ENCODE measurements around the gene BHLHE41.

BHLHE41 gene

DNA sequence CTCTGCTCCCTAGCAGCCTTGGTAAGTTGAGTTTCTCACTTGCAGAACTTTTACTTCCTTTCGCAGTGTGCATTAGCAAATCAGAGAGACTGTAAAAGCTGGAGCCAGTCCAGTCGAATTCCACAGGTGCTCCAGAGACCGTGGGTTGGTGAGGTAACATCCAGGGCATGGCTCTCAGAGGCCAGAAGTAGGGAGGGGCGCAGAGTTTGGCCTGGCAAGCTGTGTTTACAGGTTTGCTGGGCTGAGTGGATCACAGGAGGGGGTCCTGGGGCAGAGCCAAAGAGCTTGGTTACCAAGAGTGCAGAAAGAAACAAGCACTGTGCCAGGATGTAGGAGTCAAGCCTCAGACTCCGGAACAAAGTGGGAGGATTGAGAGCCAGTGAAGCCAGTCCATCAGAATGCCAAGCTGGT lies 10.2 kb upstream of the BHLHE41 start:
- no peak for DNase-seq (ENCODE audit: extremely low read depth in 1 of 2, low read depth in 1 of 2)

DNA sequence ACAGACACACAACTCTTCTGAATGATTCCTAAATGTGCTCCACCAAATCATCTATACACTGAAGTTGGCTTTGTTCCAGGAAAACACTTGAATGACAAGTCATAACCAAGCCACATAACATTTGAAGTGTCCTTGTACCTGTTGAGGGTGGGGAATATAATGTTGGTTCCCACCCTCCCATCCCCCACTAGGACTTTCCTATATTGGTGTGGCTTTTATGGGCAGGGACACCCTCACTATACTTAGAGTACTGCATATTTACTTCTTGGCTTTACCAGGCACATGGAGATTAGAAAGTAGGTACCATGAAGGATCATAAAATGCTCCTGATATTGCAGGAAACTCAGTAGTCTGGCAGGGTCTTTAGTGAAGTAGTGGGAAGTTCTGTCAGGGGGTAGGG lies 9.7 kb upstream of the BHLHE41 start:
- no peak for DNase-seq (ENCODE audit: extremely low read depth in 1 of 2, low read depth in 1 of 2)

DNA sequence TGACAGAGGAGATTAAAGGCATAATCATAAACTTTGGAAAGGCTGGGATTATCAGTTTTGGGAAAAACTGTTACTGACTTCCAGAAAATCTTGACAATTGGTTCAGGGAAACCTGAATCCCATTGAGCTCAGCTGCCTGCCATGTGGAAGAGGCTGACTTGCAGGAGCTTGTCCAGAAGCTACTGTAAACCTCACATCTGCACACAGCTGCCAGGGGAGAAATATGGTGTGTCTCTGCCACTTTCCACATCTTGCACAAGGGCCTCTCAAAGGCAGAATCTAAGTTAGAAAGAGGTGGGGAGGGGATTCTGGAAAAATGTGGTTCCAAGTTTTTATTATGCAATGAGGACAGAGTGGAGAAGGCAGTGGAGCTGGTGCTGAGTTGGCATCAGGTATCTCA lies 8.7 kb upstream of the BHLHE41 start:
- DNase-seq (ENCODE audit: extremely low read depth in 1 of 2, low read depth in 1 of 2) = no peak

DNA sequence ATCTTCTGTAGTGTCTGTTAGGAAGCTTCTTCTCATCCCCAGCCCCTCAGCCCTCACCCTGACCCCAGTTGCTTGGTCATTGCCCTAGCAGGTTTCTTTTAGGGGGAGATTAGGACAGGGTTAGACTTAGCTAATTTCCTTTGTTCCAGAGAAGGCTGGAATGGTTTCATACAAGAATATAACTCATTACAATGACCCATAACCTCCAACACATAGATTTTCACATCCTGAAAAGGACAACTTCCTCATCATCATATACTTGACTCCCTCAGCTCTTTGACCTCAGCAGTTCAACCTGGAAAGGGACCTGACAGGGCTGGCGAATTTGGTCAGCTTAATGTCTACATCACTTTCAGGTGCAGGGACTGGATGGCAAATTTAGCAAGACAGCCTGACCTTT lies 8.0 kb upstream of the BHLHE41 start:
- no peak for DNase-seq (ENCODE audit: extremely low read depth in 1 of 2, low read depth in 1 of 2)

DNA sequence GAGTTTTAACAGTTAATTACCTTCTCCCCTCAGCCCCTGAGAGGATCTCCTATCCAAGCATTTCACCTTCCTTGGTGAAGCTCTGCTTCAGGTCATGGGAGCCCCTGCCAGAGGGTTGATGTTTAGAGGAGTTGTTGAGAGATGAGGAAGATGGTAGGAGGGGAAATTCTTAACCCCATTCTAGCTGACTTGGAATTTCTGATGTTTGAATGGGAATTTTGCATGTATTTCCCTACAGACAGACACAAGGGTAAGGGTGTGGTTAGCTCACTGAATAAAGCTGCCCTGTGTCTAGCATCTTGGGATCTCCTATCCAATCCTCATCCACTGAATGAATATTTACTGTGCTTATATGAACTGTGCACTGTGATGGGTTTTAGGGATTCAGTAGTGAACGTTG lies 7.1 kb upstream of the BHLHE41 start:
- DNase-seq (ENCODE audit: extremely low read depth in 1 of 2, low read depth in 1 of 2) = no peak

DNA sequence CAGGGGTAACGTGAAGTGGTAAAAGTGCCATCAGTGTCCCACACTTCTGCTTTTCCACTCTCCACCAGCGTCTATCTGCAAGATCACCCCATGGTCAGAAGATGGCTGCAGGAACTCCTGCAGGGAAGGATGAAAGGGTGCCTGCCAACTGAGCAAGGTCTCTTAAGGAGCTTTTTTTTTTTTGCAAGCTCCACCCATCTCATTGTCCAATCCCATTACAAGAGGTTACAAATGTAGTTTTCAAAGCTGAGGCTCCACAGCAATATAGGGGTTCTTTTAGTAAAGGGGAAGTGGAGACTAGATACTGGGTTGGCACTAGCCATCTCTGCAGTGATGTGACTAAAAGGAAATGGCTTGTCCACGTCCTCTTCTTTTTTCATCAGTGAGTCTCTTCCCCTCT lies 5.9 kb upstream of the BHLHE41 start:
- no peak for DNase-seq (ENCODE audit: extremely low read depth in 1 of 2, low read depth in 1 of 2)

DNA sequence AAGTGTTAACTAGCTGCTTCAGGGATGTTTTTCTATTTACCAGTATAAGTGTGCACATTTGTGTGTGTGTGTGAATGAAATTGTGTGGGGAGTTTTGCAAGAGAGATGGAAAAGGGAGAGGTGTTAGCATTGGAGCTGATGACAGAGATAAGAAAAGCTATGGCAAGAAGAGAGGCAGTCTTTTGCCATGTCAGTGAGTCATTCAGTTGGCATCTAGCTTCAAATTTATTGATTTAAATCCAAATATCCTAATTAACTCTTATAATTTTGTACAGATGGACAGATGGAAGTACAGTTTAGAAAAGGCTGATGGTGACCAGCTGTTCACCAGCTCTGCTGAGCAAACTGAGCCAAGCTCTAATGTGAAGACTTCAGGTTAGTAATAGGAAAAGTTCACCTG lies 3.3 kb upstream of the BHLHE41 start:
- no peak for DNase-seq (ENCODE audit: extremely low read depth in 1 of 2, low read depth in 1 of 2)

DNA sequence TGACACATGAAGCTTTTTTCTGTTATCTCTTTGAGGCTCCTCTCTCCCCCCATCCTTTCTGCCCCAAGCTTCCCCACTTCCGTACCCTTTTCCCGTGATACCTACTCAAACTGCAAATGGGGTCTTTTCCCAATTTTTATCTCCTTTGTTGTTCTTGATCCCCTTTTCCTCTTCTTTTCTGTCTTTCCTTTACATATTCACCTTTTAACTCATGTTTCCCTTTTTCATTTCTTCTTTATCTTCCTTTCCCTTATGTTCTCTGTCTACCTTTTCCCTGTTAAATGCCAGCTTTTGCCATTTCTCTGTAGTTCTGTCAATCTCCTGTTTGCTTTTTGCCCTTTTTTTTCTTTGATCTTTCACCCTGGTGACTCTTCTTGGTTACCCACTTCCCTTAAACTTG lies 2.6 kb upstream of the BHLHE41 start:
- no peak for DNase-seq (ENCODE audit: extremely low read depth in 1 of 2, low read depth in 1 of 2)

DNA sequence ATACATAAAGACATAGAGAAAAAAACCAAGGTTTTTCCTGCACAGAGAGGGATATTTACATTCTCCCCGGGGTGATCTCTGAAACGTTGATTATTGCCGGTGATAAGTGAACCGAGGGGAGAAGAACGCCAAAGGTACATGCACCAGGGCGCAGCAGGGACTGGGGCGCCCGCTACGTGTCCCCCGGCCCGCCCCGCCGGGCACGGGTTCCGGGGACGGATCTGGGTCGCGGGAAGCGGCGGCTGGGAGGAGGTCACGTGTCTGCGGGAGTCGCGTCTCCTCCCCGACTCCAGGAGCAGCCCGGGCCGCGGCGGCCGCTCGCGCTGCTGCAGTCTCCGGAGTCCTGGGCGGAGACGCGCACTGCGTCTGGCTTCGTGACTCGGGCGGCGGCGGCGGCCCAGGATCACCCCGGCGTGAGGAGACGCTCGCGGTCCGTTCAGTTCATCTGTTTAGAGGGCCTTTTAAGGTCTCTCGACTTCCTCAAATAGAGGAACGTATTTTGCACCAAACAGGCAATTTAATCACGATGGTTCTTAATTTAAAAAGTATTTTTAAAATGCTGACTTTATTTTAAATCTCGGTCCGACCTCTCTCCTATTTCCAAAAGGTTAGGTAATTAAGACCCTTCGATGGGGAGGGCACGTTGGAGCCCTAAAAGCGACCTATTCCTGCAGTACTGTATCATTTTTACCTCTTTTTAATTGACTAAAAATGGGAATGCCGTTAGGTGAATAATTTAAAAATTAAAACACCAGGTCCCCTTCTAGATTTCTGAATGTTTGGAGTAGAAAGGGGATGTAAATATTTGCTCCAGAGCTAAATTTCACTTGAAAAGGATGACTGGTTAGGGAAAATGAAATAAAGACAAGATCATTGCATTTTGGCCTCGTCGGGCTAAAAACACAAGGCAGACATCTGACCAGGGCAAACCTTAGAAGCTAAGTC lies 1.8 kb upstream of the BHLHE41 start:
- DNase-seq (ENCODE audit: extremely low read depth in 1 of 2, low read depth in 1 of 2) = no peak

DNA sequence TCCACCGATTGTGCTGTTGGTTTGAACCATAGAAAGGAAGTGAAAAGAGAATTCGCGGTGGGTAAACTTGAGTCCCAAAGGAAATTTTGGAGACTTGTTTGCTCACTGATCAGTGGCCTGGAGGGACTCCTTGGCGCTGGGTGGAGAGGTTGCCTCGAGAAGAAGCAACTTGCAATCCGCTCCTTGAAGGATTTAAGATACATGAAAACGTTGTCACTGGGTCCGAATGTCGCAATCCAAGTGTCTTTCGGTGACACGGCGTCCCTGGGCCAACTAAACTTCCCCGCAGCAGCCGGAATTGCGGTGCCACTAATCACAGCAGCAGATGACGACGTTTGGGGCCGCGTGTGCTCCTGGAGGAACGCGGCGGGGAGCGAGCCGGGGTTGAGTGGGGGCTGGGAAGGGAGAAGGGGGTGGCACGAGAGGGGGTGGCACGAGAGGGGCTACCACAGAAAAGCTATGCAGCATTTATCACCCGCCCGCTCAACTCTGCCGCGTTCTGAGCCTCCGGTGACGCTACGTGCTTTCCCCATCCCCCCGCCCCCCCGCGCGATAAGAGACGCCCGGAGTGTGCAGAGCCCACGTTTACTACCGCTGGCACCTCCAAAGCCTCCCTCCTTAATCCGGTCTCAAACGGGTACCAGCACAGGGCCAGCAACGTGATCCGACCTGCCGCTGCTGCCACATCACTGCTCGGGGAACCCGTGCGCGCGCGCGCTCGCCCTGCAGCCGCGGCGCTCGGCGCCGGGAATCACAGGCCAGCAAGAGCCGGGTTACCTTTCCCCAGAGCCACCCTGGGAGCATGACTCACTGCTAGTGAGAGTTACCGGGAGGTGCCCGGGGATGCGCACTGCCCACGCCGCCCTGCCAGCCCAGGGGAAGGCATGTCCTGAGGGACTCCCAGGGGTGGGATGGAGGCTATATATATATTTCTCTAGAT lies 833 bp upstream of the BHLHE41 start:
- no peak for DNase-seq (ENCODE audit: extremely low read depth in 1 of 2, low read depth in 1 of 2)

DNA sequence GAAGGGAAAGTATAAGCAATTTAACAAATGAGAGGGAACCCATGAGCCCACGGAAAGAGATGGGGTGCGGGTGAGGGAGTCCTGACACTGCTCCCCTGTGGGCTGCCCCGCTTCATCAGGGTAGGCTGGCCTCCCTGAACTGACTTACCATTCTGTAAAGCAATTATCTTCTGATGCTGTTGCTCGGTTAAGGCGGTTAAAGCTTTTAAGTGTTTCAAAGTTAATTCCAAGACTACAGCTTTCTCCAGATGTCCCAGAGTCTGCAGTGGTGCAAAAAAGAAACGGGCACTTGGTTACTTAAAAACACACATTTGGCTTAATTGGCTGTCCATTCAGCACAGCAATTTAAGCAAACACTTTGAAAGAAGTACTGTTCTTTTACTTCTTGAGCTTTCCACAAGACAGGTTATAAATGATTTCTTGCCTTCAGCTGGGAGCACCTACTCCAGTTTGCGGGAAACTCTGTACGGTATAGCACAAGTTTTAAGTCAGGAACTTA lies 1.3 kb downstream of the BHLHE41 start:
- DNase-seq (ENCODE audit: extremely low read depth in 1 of 2, low read depth in 1 of 2) = no peak

DNA sequence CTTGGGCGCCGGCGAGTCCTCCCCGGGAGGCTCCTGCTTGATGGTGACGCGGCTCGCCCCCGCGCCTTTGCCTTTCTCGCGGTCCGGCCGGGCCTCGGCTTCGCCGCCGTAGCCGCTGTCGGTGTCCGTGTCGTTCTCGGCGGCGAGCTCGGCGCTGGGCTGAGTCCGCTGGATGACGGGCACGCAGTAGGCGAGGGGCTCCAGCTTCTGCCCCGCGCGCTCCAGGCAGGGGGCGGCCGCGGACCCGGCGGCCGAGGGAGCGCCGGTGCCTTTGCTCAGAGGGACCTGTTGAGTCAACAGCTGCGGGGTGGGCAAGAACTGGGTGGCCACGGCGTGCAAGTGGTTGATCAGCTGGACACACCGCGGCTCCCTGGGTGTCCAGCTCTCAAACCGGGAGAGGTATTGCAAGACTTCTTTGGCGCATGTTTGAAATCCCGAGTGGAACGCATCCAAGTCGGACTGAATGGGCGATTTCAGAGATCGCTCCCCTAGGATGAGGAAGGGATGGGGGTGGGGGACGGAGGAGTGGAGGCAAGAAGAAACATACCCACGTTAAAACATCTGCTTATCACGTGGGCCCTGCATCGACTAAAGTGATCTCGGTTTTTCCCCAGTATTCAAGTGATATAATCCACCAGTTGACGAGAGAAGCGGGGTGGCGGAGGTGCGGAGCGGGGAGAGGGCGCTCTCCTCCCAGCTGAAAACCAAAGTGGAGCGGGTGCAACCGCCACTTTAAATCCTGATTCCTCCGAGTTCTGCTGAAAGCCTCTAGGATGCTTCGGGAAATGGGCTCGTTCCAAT lies 2.0 kb downstream of the BHLHE41 start:
- DNase-seq (ENCODE audit: extremely low read depth in 1 of 2, low read depth in 1 of 2) = no peak

DNA sequence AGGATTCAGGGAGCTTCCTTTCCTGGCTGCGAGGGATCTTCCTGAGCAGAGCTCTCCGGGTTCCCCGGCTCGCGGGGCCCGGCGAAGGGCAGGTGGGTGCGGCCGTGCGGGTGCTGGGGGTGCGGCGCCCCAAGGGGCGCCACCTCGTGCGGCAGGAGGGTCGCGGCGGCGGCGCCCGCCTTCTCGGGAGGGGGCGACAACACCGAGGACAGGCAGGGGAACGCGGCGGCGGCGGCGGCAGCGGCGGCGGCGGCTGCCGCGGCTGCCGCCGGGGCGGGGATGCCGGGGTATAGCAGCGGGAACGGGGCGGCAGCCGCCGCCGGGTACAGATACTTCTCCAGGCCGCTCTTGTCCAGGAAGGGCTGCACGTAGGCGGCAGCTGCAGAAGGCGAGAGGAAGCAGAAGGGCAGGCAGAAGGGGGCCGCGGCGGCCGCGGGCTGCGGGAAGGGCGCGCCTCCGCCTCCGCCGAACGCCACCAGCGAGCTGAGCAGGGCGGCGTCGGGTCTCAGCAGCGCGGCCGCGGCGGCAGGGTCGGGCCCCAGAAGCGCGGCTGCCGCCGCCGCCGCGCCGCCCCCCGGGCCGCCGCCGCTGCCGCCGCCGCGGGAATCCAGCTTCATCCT lies 2.7 kb downstream of the BHLHE41 start:
- DNase-seq (ENCODE audit: extremely low read depth in 1 of 2, low read depth in 1 of 2) = no peak

DNA sequence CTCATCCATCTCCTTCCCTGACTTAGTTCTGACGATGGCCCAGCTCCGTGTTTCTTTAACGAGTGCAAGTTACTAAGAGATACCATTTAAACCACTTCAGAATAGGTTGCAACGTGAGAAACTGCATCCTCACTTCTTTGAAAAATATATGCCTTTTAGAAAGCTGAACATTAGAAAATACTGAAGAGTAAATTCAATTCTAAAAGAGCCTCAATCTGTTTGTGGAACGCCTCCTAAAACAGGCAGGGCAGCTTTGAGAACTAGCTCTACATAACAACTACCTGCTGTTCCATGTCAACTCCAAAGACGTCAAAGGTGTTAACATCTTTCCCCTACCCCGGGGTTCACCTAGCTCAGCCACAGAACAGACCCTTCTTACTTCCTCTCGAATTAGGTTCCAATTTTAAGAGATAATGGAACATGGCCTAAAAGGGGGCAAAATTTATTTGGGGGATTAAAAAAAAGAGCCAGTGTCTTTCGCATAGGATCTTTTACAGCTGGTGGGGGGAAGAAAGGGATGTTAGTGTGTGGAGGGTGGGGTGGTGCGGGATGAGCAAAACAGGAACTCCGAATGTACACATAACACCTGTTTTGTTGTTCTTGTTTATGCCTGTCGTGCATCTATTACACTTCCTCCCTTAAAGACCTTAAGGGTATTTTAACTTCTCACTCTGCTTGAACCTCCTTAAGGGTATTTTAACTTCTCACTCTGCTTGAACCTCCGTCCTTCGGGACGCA lies 3.3 kb downstream of the BHLHE41 start:
- DNase-seq (ENCODE audit: extremely low read depth in 1 of 2, low read depth in 1 of 2) = no peak

DNA sequence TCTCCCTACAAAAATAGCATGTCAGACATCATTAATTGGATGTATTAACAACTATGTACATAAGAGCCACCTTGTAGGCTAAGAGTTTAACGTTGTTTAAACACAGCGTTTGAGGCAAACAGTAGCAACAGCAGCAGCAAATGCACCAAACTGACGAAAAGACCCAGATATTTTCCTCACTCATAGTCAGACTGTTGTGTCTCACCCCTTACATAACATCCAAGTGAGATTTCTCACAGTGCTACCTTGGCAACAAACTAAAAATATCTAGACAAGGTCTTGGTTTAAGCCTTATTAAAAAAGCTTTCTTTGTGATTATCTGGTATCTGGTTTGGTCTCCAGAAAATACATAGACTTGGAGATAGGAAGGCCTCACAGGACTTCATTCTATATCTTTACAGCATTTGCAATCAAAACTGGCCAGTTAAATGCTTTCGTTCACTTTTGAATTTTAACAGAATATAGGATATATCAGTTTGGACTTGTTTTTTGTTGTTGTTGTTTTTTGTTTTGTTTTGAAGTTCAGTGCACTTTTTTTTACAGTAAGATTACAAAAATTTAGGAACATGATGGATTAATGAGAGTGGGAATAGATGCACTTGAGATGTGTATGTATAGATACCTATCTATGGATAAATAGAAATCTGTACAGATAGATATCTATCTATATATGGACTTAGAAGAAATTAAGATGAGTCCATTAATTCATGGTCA lies 4.1 kb downstream of the BHLHE41 start:
- DNase-seq (ENCODE audit: extremely low read depth in 1 of 2, low read depth in 1 of 2) = no peak

DNA sequence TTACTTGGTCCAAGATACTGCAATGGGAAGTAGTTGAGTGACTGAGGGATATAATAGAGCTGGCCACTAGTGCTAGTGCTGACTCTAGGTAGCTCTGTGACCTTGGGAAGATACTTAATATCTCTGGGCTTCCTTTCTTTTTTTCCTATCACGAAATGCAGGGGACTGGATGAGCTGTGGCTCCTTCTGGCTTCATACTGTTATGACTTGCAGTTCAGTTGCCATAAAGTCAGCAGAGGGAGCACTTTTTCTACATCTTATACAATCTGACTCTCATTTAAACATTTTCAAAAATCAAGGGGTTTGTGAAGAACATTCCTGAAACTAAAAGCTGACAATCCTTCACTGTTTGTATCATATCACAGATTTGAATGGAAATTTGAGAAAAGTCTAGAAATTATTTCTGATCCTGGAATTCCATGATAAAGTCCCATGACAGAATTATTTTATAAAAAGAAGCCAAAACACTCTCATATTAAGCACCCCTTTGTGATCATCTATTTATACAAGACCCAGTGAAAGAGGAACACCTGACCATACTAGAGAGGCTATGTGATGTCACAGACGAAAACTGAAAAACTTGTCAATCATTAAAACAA lies 5.3 kb downstream of the BHLHE41 start:
- DNase-seq (ENCODE audit: extremely low read depth in 1 of 2, low read depth in 1 of 2) = no peak

DNA sequence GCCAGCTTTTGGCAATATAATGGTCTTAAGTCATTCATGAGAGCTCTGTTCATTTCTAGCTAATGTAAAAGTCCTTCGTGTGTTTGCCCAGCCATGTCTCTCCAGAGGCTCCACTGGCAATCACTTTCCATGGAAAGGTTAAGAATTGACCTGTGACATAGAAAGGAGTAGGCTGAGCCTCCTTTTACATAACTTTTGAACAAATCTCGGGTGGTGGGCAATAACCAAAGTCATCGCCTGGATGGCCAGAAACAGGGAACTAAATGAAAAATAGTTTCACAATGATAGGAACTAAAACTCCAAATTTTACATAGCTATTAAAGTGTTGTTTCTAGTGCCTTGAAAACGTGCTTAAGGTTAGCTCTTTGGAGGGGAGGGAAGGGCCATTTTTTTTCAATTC lies 6.5 kb downstream of the BHLHE41 start:
- DNase-seq (ENCODE audit: extremely low read depth in 1 of 2, low read depth in 1 of 2) = no peak

DNA sequence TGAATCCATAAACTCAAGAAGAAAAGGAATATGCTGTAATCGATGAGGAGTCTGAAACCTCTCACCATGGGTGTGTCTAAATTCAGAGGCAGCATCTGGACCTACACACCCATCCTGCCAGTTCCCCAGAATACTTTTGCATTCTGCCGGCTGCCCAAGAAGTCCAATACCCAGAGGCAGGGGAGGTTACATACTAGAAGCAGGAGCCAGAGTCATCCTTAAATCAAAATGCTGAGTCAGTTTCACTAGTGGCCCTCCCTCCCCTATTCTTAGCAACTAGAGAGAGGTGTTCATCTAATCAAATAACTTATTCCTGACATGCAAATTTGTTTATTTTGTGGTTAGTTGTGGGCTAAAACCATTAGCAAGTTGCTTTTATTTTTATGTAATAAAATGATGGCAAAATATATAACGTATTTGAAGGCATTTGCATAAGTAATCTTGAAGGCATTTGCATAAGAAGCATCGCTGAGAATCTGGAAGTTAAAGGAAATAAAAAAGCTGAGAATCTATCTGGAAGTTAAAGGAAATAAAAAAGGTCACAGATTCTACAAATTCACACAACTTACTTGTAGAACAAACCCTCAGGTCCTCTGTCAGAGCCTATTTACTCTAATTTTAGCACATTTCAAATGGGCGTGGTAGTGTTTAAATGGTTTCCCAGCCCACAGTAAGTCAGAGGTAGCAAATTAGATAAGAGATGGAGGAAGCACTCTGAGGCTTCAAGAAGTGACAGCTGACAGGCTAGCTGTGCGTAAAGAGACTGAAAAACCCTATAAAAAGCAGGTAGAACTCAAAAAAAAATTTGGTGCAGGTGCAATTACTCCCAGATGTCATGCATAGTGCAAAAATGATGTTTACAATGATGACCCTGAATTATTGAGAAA lies 7.8 kb downstream of the BHLHE41 start:
- no peak for DNase-seq (ENCODE audit: extremely low read depth in 1 of 2, low read depth in 1 of 2)
